ENCODE results near the gene ABLIM2. TPM values are rescaled to one million over a fixed set of nuclear protein-coding genes. Genes with fewer than 3 reads are reported as not detected.

Gene ABLIM2
- total and polyA plus RNA-seq, 2 of the 8 experiments (the other 6 are each of a cell fraction or from before 2014, with no cell fraction given): 2.8 to 3.0 TPM

DNA sequence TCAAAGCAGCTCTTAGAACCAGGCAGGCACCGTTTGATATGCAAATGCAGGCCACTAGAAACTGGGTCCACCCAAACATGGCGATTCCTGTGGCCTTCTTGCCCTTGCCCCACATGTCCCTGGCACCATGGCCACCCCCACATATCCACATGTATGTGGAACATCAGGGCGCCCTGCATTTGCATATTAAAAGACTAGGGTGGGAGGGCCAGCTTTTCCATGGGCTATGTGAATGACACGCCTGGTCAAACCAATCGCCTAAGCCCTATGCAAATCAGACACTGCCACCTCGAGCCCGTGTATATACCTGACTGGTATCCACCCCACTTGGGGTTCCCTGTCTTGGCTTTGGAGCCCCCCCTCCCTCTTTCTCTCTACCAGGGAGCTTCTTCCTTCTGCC is 107.0 kb downstream of the ABLIM2 start:
- Histone ChIP-seq H3K23me2 (ENCODE audit: low read depth, low read length) (no peaks in the 10 kb centered on the region), H4K20me1 (replicated peaks in 1 of 2; ENCODE audit: control insufficient read depth in 1 of 2, insufficient read depth in 2 of 2, low read length in 2 of 2) (no peaks in the 10 kb centered on the region), H3K14ac (ENCODE audit: insufficient read length) (no peak overlapping the region), H3K9me3 (ENCODE audit: insufficient read depth in 2 of 2, low read depth in 1 of 2, low read length in 1 of 2) (peaks cover 11 to 13% of the 10 kb centered on the region in 2 experiments; a peak in 3 of 4 replicates), H2AK5ac (ENCODE audit: low read depth, low read length) (peak overlapping the region; percentile 57; the same call in 1 of the 2 replicates), H2BK15ac (ENCODE audit: low read length) (no peak overlapping the region), H2BK5ac (ENCODE audit: low read depth, low read length) (peak overlapping the region; percentile 99; the same call in 1 of the 2 replicates), H4K8ac (ENCODE audit: extremely low read depth, insufficient read depth, low read length) (no peak overlapping the region), H3K27ac (ENCODE audit: low read depth, low read length) (no peak overlapping the region), H3K79me1 (ENCODE audit: low read depth, low read length) (no peaks in the 10 kb centered on the region), H2AFZ (ENCODE audit: low read length) (no peak overlapping the region), H3K36me3 (ENCODE audit: control insufficient read depth in 2 of 4, insufficient read depth in 4 of 4, low read length in 3 of 4) (no peaks in the 10 kb centered on the region), H2BK120ac (replicated peaks; ENCODE audit: low read depth, low read length) (no peak overlapping the region), H3K56ac (replicated peaks; ENCODE audit: insufficient read length, low read depth, low read length) (no peak overlapping the region), H4K5ac (ENCODE audit: insufficient read length, low read depth, low read length) (no peak overlapping the region), H3K4me1 (replicated peaks in 1 of 4; ENCODE audit: control insufficient read depth in 3 of 4, insufficient read depth in 4 of 4, low read length in 3 of 4) (peaks cover 6 to 36% (median 28%) of the 10 kb centered on the region in 4 experiments), H2BK20ac (ENCODE audit: low read length) (no peak overlapping the region), H3K4me3 (ENCODE audit: extremely low read depth in 1 of 4, insufficient read depth in 2 of 4, low read depth in 3 of 4, low read length in 4 of 4) (no peak overlapping the region), H3K4me2 (ENCODE audit: insufficient read depth in 1 of 2, low read depth in 2 of 2, low read length in 2 of 2) (no peak overlapping the region; a peak in 1 of 4 replicates), H4K91ac (replicated peaks; ENCODE audit: insufficient read length, low read length) (no peak overlapping the region), H3K9ac (replicated peaks in 1 of 4; ENCODE audit: extremely low read depth in 1 of 4, low read depth in 3 of 4, low read length in 3 of 4) (no peak overlapping the region), H2BK12ac (ENCODE audit: low read depth, low read length) (peak overlapping the region; percentile 91), H3K79me2 (ENCODE audit: control insufficient read depth in 1 of 2, insufficient read depth in 2 of 2, low read length in 2 of 2) (no peaks in the 10 kb centered on the region), H3K23ac (ENCODE audit: insufficient read length) (no peak overlapping the region), H3K18ac (ENCODE audit: extremely low read depth, low read length) (peak overlapping the region; percentile 75; the same call in 1 of the 2 replicates), H3K4ac (replicated peaks; ENCODE audit: insufficient read length, low read depth, low read length) (no peak overlapping the region), H3K27me3 (replicated peaks in 1 of 4; ENCODE audit: control insufficient read depth in 3 of 4, extremely low read depth in 1 of 4, insufficient read depth in 3 of 4, low read length in 3 of 4) (no peaks in the 10 kb centered on the region)
- CTCF ChIA-PET (ENCODE audit: partially characterized antibody): interaction anchor here (0.6 to 3.9 kb wide), 8 partner anchors 10 to 253 kb away, joined by 3 to 17 read pairs (median 4); no protein-coding TSS in a partner anchor
- POLR2A ChIA-PET (ENCODE audit: partially characterized antibody): interaction anchor here (0.6 to 2.1 kb wide), 6 partner anchors 9 to 49 kb away, joined by 3 to 8 read pairs (median 5); no protein-coding TSS in a partner anchor
- FAIRE-seq (no peak), DNase-seq (ENCODE audit: low read depth in 1 of 2, low spot score in 2 of 2) (no peak)
- WGBS, 2 experiments (ENCODE audit: extremely low coverage in 1 of 2, insufficient coverage in 1 of 2, insufficient read length in 1 of 2, insufficient replicate concordance in 2 of 2, low coverage in 1 of 2, low lambda C conversion rate in 2 of 2, missing lambda C conversion rate in 1 of 2): 66% methylated on average over 6 of the region's 7 CpGs; no CpG with 5 or more reads in 1 of the 2 experiments
- TF ChIP-seq MAFK (IDR thresholded peaks at IDR 0.05; ENCODE audit: low read depth, low read length) (no peak), CTBP2 (IDR thresholded peaks at IDR 0.05; ENCODE audit: borderline replicate concordance, insufficient read depth, insufficient read length, low read length) (no peak), HDAC2 (IDR thresholded peaks at IDR 0.05; ENCODE audit: borderline replicate concordance in 1 of 2, low read depth in 2 of 2, low read length in 2 of 2) (no peak), JUN (IDR thresholded peaks at IDR 0.05; ENCODE audit: low read depth, low read length) (no peak)

Data from H1 (cell line).